Astrocyte (in vitro differentiated cells and primary cell): Measurements from ENCODE around the gene ZBTB47. TPM values are rescaled to one million over a fixed set of nuclear protein-coding genes. Genes with fewer than 3 reads are reported as not detected.

Experiments
- DNase-seq: peaks from one replicate; pipeline ENCODE4 v3.0.0-alpha.2; 2010; ENCODE audit warnings: low read depth
- FAIRE-seq: peaks from 2 replicates; lab custom pipeline; 2011; peaks lifted over from hg19 to GRCh38; lab: Jason Lieb, UNC
- H2AFZ ChIP-seq: 2 replicates; pipeline ENCODE4 v1.6.0; 2012; ENCODE audit warnings: low read depth, low read length, inconsistent platforms
- H3K27ac ChIP-seq: 2 replicates; pipeline ENCODE4 v1.5.1; 2011; ENCODE audit warnings: low read depth, low read length, inconsistent platforms
- H3K27me3 ChIP-seq: 2 replicates; pipeline ENCODE4 v1.6.0; 2011; ENCODE audit warnings: low read length, inconsistent platforms; ENCODE audit not compliant: insufficient read depth
- H3K36me3 ChIP-seq: 2 replicates; pipeline ENCODE4 v1.5.1; 2011; ENCODE audit warnings: low read length, inconsistent platforms; ENCODE audit not compliant: insufficient read depth
- H3K4me1 ChIP-seq: 2 replicates; pipeline ENCODE4 v1.5.1; 2011; ENCODE audit warnings: low read length, inconsistent platforms; ENCODE audit not compliant: insufficient read depth
- H3K4me2 ChIP-seq: 2 replicates; pipeline ENCODE4 v1.6.0; 2012; ENCODE audit warnings: low read length, inconsistent platforms
- H3K4me3 ChIP-seq: 2 replicates; pipeline ENCODE4 v1.5.1; 2011; ENCODE audit warnings: low read depth, mild to moderate bottlenecking, low read length, inconsistent platforms; ENCODE audit not compliant: insufficient read depth
- H3K79me2 ChIP-seq: 2 replicates; pipeline ENCODE4 v1.6.0; 2012; ENCODE audit warnings: mild to moderate bottlenecking, low read length, inconsistent platforms; ENCODE audit not compliant: insufficient read depth
- H3K9ac ChIP-seq: 2 replicates; pipeline ENCODE4 v1.6.0; 2012; ENCODE audit warnings: mild to moderate bottlenecking, low read length, inconsistent platforms
- H3K9me3 ChIP-seq: 2 replicates; pipeline ENCODE4 v1.5.1; 2012; ENCODE audit warnings: low read depth, mild to moderate bottlenecking, low read length, inconsistent platforms; ENCODE audit not compliant: insufficient read depth
- H4K20me1 ChIP-seq: 2 replicates; pipeline ENCODE4 v1.6.0; 2012; ENCODE audit warnings: low read length, inconsistent platforms; ENCODE audit not compliant: insufficient read depth
- H3K27ac Mint-ChIP-seq: one replicate; pipeline ENCODE4 v1.8.0; 2021; ENCODE audit warnings: mild to moderate bottlenecking, mixed read lengths; ENCODE audit not compliant: unreplicated experiment
- H3K27me3 Mint-ChIP-seq: one replicate; pipeline ENCODE4 v1.8.0; 2021; ENCODE audit warnings: low read depth, mixed read lengths; ENCODE audit not compliant: unreplicated experiment
- H3K36me3 Mint-ChIP-seq: one replicate; pipeline ENCODE4 v1.8.0; 2021; ENCODE audit warnings: low read depth, mixed read lengths; ENCODE audit not compliant: unreplicated experiment
- H3K4me1 Mint-ChIP-seq: one replicate; pipeline ENCODE4 v1.8.0; 2021; ENCODE audit warnings: low read depth, mixed read lengths; ENCODE audit not compliant: unreplicated experiment
- H3K4me3 Mint-ChIP-seq: one replicate; pipeline ENCODE4 v1.8.0; 2021; ENCODE audit warnings: mild to moderate bottlenecking, moderate library complexity, mixed read lengths; ENCODE audit not compliant: unreplicated experiment
- H3K9me3 Mint-ChIP-seq: one replicate; pipeline ENCODE4 v1.8.0; 2021; ENCODE audit warnings: mild to moderate bottlenecking, mixed read lengths; ENCODE audit not compliant: unreplicated experiment
- EZH2 ChIP-seq: IDR thresholded peaks from 2 replicates; pipeline ENCODE4 v1.6.1; 2012; ENCODE audit warnings: mild to moderate bottlenecking, low read length, inconsistent platforms; ENCODE audit not compliant: insufficient read depth
- total RNA-seq: library from RNA; stranded (reverse); gene quantifications from 2 replicates; pipeline ENCODE4 v1.2.1, GENCODE V29; 2021
- TF ChIP-seq, protein P1 (sequence below): IDR thresholded peaks from 2 replicates; pipeline ENCODE4 v1.5.1; 2011; ENCODE audit warnings: low read depth, mild to moderate bottlenecking, inconsistent platforms, low read length, moderate library complexity; ENCODE audit not compliant: insufficient read depth

ZBTB47 gene
- total RNA-seq, 1 donor from 2014 or later = 9.3 TPM

DNA sequence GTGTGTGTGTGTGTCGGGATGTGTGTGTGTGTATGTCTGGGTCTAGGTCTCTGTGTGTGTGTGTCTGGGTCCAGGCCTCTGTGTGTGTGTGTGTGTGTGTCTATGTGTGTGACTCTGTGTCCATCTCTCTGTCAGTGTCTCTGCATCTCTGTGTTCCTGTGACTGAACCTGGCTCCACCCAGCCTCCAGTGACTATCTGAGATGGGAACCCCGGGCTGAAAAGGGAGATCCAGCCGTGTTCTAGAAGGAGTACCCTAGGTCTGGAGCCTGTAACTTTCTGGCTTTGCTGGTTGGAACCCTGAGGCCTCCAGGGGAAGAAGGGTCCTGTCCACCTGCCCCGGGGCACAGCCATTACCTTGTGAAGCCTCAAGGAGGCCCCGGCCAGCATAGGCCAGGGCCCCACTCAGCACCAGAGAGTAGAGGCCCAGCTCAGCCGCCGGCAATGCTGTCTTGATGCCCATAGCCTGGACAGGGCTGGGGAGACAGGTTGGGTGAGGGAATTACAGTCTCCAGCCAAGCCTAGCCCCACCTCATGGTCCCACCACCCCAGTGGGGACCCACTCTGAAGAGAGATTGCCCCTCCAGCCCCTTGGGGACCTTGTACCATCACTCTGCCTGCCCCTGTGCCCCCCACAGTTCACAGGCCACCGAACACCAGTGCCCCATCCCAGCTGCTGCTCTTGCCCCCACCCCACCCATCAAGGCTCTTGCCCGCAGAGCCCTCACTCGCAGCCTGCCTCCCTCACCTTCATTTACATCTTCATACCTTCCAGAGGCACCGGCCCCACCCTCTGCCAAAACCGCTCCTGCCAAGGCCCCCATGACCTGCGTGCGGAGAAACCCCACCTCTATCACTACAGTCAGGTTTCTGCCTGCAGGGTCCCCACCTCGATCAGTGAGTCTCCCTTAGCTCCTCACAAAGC lies 47.1 kb downstream of the ZBTB47 start:
- peak overlapping the region; percentile 34 for H3K27ac Mint-ChIP-seq
- no peak overlapping the region for H3K4me3 Mint-ChIP-seq
- H4K20me1 ChIP-seq = no peaks in the 10 kb centered on the region
- H3K4me3 ChIP-seq = no peak overlapping the region
- no peak overlapping the region for H2AFZ ChIP-seq
- H3K4me1 Mint-ChIP-seq = no peaks in the 10 kb centered on the region
- no peaks in the 10 kb centered on the region for H3K9me3 ChIP-seq
- no peak overlapping the region for H3K9ac ChIP-seq
- peaks cover 27% of the 10 kb centered on the region for H3K27me3 Mint-ChIP-seq
- H3K9me3 Mint-ChIP-seq = no peaks in the 10 kb centered on the region
- H3K36me3 Mint-ChIP-seq = no peaks in the 10 kb centered on the region
- FAIRE-seq (no peak), DNase-seq (no peak)
- no peak overlapping the region for H3K27ac ChIP-seq
- no peaks in the 10 kb centered on the region for H3K36me3 ChIP-seq
- no peaks in the 10 kb centered on the region for H3K4me1 ChIP-seq
- peaks cover 5% of the 10 kb centered on the region for H3K27me3 ChIP-seq
- TF ChIP-seq, protein P1, sequence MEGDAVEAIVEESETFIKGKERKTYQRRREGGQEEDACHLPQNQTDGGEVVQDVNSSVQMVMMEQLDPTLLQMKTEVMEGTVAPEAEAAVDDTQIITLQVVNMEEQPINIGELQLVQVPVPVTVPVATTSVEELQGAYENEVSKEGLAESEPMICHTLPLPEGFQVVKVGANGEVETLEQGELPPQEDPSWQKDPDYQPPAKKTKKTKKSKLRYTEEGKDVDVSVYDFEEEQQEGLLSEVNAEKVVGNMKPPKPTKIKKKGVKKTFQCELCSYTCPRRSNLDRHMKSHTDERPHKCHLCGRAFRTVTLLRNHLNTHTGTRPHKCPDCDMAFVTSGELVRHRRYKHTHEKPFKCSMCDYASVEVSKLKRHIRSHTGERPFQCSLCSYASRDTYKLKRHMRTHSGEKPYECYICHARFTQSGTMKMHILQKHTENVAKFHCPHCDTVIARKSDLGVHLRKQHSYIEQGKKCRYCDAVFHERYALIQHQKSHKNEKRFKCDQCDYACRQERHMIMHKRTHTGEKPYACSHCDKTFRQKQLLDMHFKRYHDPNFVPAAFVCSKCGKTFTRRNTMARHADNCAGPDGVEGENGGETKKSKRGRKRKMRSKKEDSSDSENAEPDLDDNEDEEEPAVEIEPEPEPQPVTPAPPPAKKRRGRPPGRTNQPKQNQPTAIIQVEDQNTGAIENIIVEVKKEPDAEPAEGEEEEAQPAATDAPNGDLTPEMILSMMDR = no peak
- TF ChIP-seq EZH2 = no peak
- no peaks in the 10 kb centered on the region for H3K79me2 ChIP-seq
- H3K4me2 ChIP-seq = no peak overlapping the region

DNA sequence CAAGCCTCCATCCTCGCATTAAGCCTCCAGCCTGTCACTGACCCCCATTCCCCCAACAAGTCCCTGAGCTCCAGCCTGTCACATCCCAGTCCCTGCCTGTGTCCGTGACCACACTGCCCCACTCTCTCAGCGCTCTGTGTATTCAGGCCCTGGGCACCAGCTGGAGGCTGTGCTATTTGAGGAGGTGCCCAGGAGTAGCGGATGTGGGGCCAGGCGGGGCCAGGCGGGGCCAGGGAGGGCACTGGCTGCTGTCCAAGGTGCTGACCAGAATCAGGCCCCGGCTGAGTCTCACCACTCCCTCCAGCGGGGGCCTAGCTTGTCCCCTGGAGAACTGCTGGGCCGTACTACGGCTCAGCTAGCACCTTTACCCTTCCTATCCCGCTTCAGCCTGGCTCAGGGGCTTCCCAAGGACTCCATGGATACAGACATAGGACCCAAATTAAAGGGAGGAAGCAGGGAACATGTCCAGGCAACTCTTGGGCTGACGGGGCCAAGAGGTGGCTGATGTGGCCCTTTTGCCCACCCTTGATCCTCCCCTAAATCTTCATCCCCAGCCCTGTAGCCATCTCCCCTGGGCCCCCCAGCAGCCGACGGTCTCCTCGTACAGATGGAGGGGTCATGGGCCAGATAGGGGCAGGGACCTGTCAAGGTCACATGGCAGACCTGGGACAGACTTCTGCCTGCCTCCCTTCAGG lies 48.0 kb downstream of the ZBTB47 start:
- no peak for FAIRE-seq
- H3K27me3 Mint-ChIP-seq = peaks cover 35% of the 10 kb centered on the region
- Histone ChIP-seq H2AFZ (no peak overlapping the region), H3K4me3 (no peak overlapping the region), H4K20me1 (no peaks in the 10 kb centered on the region), H3K4me1 (no peaks in the 10 kb centered on the region), H3K27me3 (no peaks in the 10 kb centered on the region), H3K4me2 (no peak overlapping the region), H3K36me3 (no peaks in the 10 kb centered on the region), H3K79me2 (no peaks in the 10 kb centered on the region), H3K9ac (no peak overlapping the region), H3K9me3 (no peaks in the 10 kb centered on the region), H3K27ac (no peak overlapping the region)
- H3K4me3 Mint-ChIP-seq = no peak overlapping the region
- H3K27ac Mint-ChIP-seq = peak overlapping the region; percentile 34
- no peak for DNase-seq
- no peaks in the 10 kb centered on the region for H3K4me1 Mint-ChIP-seq
- H3K9me3 Mint-ChIP-seq = no peaks in the 10 kb centered on the region
- TF ChIP-seq, protein P1 = no peak
- TF ChIP-seq EZH2 = no peak
- no peaks in the 10 kb centered on the region for H3K36me3 Mint-ChIP-seq
